Osteoblast (primary cell): ENCODE results near the gene ELK4. TPM values are rescaled to one million over a fixed set of nuclear protein-coding genes. Genes with fewer than 3 reads are reported as not detected.

Experiments
- DNase-seq: peaks from one replicate; pipeline ENCODE4 v3.0.0; 2011; ENCODE audit warnings: low spot score, mixed read lengths; ENCODE audit not compliant: insufficient read length; ENCODE audit errors: missing footprints
- H2AFZ ChIP-seq: 2 replicates; pipeline ENCODE4 v1.6.0; 2011; ENCODE audit warnings: mild to moderate bottlenecking, low read length
- H3K27ac ChIP-seq: 2 replicates; pipeline ENCODE4 v1.5.1; 2011; ENCODE audit warnings: mild to moderate bottlenecking, low read depth, low read length, moderate library complexity
- H3K27me3 ChIP-seq: 2 replicates; pipeline ENCODE4 v1.6.0; 2012; ENCODE audit warnings: mild to moderate bottlenecking, control low read depth, inconsistent platforms, low read length, moderate library complexity; ENCODE audit not compliant: insufficient read depth
- H3K36me3 ChIP-seq: 2 replicates; pipeline ENCODE4 v1.5.1; 2011; ENCODE audit warnings: mild to moderate bottlenecking, low read length, control low read depth, moderate library complexity; ENCODE audit not compliant: insufficient read depth
- H3K4me1 ChIP-seq: 2 replicates; pipeline ENCODE4 v1.5.1; 2011; ENCODE audit warnings: mild to moderate bottlenecking, low read length, control low read depth, moderate library complexity; ENCODE audit not compliant: insufficient read depth
- H3K4me2 ChIP-seq: 2 replicates; pipeline ENCODE4 v1.6.0; 2011; ENCODE audit warnings: mild to moderate bottlenecking, low read length; ENCODE audit not compliant: insufficient read depth
- H3K4me3 ChIP-seq: fragments of 200-600 bp; sonication (generic); 3 replicates; pipeline ENCODE4 v1.5.1; 2012; ENCODE audit warnings: mild to moderate bottlenecking, low read length, inconsistent platforms; ENCODE audit not compliant: insufficient read depth
- H3K79me2 ChIP-seq: 2 replicates; pipeline ENCODE4 v1.6.0; 2012; ENCODE audit warnings: mild to moderate bottlenecking, low read length, control low read depth, inconsistent platforms; ENCODE audit not compliant: insufficient read depth
- H3K9me3 ChIP-seq: 2 replicates; pipeline ENCODE4 v1.5.1; 2011; ENCODE audit warnings: low read depth, low read length, control low read depth
- H4K20me1 ChIP-seq: 2 replicates; pipeline ENCODE4 v1.6.0; 2012; ENCODE audit warnings: mild to moderate bottlenecking, low read length, control low read depth; ENCODE audit not compliant: insufficient read depth
- total RNA-seq: library from RNA; depleted of rRNA; stranded (reverse); fragments of >200 nt; gene quantifications from 2 replicates; pipeline ENCODE4 v1.2.3, GENCODE V29; 2012
- TF ChIP-seq, protein P1 (sequence below): IDR thresholded peaks from 2 replicates; pipeline ENCODE4 v1.5.1; 2011; ENCODE audit warnings: mild to moderate bottlenecking, low read depth, low read length, moderate library complexity; ENCODE audit errors: extremely low read depth

Gene ELK4
- total RNA-seq, 1 donor = 27.1 TPM

DNA sequence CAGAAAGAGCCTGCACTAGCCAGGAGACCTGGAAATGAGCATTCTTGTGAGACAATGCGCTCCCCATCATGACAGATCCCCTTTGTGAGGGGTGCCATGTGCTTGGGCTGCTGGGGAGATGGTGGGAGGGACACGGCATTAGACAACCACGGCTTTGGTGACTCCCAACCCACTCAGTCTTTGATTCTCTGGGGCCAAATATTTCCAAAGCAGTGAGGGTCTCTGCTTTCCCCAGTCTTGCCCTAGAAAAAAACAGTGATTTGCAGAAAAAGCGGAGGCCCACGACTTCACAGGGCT lies 38.3 kb upstream of the ELK4 start:
- H3K79me2 ChIP-seq = no peaks in the 10 kb centered on the region
- no peak overlapping the region for H3K4me2 ChIP-seq
- H3K4me1 ChIP-seq = no peaks in the 10 kb centered on the region
- H3K27me3 ChIP-seq = peaks cover 3% of the 10 kb centered on the region
- no peaks in the 10 kb centered on the region for H3K36me3 ChIP-seq
- TF ChIP-seq, protein P1, sequence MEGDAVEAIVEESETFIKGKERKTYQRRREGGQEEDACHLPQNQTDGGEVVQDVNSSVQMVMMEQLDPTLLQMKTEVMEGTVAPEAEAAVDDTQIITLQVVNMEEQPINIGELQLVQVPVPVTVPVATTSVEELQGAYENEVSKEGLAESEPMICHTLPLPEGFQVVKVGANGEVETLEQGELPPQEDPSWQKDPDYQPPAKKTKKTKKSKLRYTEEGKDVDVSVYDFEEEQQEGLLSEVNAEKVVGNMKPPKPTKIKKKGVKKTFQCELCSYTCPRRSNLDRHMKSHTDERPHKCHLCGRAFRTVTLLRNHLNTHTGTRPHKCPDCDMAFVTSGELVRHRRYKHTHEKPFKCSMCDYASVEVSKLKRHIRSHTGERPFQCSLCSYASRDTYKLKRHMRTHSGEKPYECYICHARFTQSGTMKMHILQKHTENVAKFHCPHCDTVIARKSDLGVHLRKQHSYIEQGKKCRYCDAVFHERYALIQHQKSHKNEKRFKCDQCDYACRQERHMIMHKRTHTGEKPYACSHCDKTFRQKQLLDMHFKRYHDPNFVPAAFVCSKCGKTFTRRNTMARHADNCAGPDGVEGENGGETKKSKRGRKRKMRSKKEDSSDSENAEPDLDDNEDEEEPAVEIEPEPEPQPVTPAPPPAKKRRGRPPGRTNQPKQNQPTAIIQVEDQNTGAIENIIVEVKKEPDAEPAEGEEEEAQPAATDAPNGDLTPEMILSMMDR = no peak
- no peak overlapping the region for H3K27ac ChIP-seq
- H2AFZ ChIP-seq = no peak overlapping the region
- no peaks in the 10 kb centered on the region for H3K9me3 ChIP-seq
- H3K4me3 ChIP-seq = no peak overlapping the region
- DNase-seq = peak; percentile 52
- no peaks in the 10 kb centered on the region for H4K20me1 ChIP-seq

DNA sequence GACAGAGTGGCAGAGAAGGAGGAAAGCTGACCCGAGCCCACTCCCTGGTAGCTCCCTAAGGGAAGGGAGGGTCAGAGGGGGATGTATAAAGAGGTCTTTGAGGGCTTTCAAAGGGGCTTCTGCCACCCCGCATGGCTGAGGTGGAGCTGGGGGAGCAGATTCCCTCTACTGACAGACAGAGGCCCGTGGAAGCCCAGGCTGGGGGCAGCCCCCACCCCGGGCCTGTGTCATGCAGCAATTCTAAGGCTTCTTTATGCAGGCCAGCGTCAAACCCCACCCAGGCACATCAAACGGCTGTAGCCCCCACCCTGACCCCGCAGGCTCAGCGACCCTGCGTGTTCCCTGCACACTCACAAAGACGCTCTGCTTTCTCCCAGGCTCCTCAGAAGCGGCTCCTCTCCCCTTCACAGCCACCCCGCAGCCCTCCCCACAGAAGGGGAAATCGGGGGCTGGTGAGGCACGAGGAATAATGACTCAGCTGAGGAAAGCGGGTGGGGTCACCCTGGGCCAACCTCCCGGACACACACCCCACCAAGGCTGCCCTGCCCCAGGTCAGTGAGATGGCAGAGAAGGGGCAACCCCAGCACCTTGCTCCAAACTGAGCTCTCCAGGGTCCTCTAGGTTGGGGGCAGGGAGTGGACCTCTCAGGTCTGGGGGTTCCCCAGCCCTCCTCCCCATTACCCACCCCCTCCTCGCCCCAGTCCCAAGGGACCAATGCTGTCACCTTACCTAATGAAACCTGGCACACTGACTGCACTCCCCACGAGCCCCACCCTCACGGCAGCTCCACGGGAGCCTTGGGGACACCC lies 37.7 kb upstream of the ELK4 start:
- TF ChIP-seq, protein P1 = no peak
- Histone ChIP-seq H3K79me2 (no peaks in the 10 kb centered on the region), H3K27ac (no peak overlapping the region), H3K9me3 (no peaks in the 10 kb centered on the region), H3K27me3 (peaks cover 3% of the 10 kb centered on the region), H3K36me3 (no peaks in the 10 kb centered on the region), H3K4me1 (no peaks in the 10 kb centered on the region), H3K4me2 (no peak overlapping the region), H4K20me1 (no peaks in the 10 kb centered on the region), H2AFZ (no peak overlapping the region), H3K4me3 (no peak overlapping the region)
- DNase-seq = peak; percentile 64

DNA sequence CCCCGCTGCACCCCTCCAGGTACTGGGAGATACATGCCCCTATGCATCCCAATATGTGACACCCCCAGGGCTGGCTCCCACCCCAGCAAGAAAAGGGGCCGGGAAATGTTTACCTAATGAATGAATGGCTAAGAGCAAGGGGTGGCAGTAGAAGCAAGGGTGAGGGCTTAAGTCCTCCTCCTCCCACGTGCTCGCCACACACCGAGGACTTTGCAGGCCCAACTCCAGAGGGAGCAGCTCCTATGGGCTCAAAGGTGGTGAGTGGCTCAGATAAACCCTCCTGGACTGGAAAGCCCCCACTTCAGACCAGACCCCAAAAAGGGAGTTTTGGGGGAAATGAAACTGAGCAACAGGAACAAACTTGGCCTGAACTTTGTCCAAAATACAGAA lies 37.1 kb upstream of the ELK4 start:
- no peak overlapping the region for H2AFZ ChIP-seq
- no peaks in the 10 kb centered on the region for H3K36me3 ChIP-seq
- no peaks in the 10 kb centered on the region for H3K79me2 ChIP-seq
- H3K4me1 ChIP-seq = no peaks in the 10 kb centered on the region
- H3K4me3 ChIP-seq = no peak overlapping the region
- no peaks in the 10 kb centered on the region for H3K9me3 ChIP-seq
- no peak overlapping the region for H3K4me2 ChIP-seq
- DNase-seq = peak; percentile 81
- TF ChIP-seq, protein P1 = no peak
- H3K27me3 ChIP-seq = peaks cover 3% of the 10 kb centered on the region
- no peak overlapping the region for H3K27ac ChIP-seq
- H4K20me1 ChIP-seq = no peaks in the 10 kb centered on the region

DNA sequence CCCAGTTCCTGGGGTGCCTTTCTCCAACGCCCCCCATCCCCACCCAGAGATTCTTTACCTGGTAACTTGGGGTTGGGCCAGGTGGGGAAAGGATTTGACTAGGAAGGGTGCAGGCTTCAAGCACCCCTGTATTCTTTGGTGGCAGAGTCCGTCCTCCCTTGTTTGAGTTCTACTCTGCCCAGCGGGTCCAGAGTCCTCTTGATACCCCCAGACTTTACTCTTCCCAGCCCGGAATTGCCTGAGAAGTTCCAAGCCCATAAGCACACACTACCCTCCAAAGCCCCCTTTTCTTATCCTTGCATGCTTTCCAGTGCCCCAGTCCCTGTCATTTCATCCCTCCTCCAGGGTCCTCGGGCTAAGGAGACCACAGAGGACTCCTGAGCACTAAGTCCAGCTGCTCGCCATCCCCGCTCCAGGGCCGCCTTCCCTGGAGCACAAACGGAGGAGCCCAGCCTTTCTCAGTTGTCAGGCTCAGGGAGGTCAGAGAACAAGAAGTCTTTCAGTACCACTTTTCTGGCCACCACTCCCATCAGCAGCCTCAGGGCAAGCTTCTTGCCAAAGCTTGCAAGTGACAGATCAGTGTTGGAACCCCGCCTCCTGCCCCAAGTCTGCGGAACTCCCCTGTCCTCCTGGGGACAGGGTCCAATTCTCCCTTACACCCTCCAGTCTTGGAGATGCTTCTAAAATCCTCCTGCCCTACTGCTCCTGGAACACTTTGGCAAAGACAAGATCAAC lies 36.3 kb upstream of the ELK4 start:
- no peaks in the 10 kb centered on the region for H3K4me1 ChIP-seq
- no peaks in the 10 kb centered on the region for H3K36me3 ChIP-seq
- no peak overlapping the region for H3K4me2 ChIP-seq
- peak; percentile 48 for DNase-seq
- no peak overlapping the region for H2AFZ ChIP-seq
- TF ChIP-seq, protein P1 = no peak
- no peaks in the 10 kb centered on the region for H3K9me3 ChIP-seq
- H3K27me3 ChIP-seq = peaks cover 3% of the 10 kb centered on the region
- H4K20me1 ChIP-seq = no peaks in the 10 kb centered on the region
- H3K79me2 ChIP-seq = no peaks in the 10 kb centered on the region
- H3K4me3 ChIP-seq = no peak overlapping the region
- no peak overlapping the region for H3K27ac ChIP-seq
